ENCODE results near the gene TBC1D22A.

TBC1D22A gene

DNA sequence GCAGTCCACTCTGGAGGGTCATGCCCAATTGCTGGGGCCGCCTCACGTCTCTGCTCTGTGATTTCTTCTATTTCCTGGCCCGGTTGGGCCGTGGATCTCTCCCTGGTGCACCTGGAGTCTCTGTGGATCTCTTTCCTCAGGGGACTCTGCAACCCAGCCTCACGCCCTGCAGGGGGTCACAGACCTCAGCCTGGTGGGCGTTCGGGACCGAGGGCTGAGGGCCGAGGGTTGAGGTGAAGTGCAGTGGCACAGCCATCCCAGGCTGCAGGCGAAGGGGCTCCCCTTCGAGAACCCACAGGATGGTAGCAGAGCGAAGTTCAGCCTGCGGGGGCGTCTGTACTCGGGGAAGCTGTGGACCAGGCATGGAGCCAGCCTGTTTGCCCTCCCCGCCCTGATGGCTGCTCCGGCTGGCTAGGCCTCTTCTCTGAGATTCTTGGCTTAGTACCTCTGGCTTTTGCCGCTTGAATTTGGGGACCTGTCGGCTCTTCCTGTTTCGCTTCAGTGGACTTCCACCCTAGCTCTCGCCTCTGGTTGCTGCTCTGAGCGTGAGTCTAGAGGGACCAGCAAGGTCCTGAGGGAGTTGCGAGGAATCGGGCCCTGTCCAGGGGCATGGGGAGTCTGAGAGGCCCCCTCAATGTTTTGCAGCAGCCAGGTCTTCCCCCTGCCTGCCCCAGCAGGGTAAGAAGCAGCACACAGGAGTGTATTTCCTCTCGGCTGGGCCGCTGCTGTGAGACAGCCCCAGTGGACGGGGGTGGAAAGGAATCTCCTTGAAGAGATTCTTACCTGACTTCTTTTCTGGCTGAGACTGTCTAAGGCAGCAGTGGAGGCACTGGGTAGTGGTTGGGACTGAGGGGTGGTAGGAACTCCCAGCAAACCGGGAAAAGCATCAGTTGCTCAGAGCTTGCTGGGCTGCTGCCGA lies 140.8 kb downstream of the TBC1D22A start:
- no peak overlapping the region for H3K4me3 ChIP-seq (ENCODE audit: low read depth, low read length)
- TF ChIP-seq, protein P1, sequence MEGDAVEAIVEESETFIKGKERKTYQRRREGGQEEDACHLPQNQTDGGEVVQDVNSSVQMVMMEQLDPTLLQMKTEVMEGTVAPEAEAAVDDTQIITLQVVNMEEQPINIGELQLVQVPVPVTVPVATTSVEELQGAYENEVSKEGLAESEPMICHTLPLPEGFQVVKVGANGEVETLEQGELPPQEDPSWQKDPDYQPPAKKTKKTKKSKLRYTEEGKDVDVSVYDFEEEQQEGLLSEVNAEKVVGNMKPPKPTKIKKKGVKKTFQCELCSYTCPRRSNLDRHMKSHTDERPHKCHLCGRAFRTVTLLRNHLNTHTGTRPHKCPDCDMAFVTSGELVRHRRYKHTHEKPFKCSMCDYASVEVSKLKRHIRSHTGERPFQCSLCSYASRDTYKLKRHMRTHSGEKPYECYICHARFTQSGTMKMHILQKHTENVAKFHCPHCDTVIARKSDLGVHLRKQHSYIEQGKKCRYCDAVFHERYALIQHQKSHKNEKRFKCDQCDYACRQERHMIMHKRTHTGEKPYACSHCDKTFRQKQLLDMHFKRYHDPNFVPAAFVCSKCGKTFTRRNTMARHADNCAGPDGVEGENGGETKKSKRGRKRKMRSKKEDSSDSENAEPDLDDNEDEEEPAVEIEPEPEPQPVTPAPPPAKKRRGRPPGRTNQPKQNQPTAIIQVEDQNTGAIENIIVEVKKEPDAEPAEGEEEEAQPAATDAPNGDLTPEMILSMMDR (IDR thresholded peaks at IDR 0.05; ENCODE audit: low read depth, low read length, missing control alignments) = peak; percentile 40

DNA sequence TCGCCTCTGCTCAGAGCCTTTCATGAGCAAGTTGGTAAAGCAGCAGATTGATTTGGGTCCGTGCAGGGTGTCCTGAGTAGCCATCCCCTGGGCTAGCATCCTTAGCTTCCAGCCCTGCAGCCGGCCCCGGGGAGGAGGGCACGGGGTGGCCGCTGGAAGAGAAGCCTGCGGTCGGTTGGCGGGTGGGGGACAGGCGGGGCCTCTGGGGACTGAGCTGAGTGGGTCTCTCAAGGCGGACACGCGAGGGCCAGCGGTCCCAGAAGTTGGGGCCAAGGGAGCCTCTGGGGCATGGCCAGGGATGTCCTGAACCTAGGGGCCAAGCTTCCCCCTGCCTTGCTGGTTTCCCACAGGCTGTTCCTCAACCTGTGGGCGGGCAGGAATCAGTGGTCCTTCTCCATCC lies 143.0 kb downstream of the TBC1D22A start:
- DNase-seq = no peak
- H3K36me3 ChIP-seq (replicated peaks) = no peaks in the 10 kb centered on the region
- TF ChIP-seq, protein P1 (IDR thresholded peaks at IDR 0.05; ENCODE audit: low read depth, low read length, missing control alignments) = no peak
- no peak overlapping the region for H3K4me3 ChIP-seq (ENCODE audit: low read depth, low read length)
- H3K27me3 ChIP-seq (replicated peaks) = no peaks in the 10 kb centered on the region
- in situ Hi-C loops (cut with HindIII; ENCODE audit: low pct_ligation_motif_present, low sequenced_read_pairs) = no loop called here
- no peak overlapping the region for H3K27ac ChIP-seq

More for the DNA sequence above, 140.8 kb downstream of the TBC1D22A start:
- DNase-seq = no peak
- in situ Hi-C loops (cut with HindIII; ENCODE audit: low pct_ligation_motif_present, low sequenced_read_pairs) = no loop called here
- H3K27me3 ChIP-seq (replicated peaks) = no peaks in the 10 kb centered on the region
- H3K36me3 ChIP-seq (replicated peaks) = no peaks in the 10 kb centered on the region
- no peak overlapping the region for H3K27ac ChIP-seq

DNA sequence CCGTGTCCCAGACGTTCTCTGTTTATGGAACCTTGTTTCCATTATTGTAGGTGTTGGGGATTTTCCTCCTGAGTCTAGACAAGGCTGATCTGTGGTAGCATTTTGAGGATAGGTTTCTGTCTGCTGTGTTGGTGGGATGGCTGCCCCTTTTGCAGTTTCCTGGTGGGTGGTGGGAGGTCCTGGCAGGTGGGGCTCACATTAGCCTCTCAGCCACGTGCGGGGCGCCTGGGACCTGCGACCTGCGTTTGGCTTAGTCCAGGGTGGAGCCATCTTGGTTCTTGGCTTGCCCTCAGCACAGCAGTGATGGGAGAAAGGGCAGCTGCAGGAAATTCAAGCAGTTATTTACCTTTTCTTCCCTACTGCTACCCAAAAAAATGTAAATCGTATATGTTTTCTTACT lies 143.4 kb downstream of the TBC1D22A start:
- no peak overlapping the region for H3K4me3 ChIP-seq (ENCODE audit: low read depth, low read length)
- H3K27me3 ChIP-seq (replicated peaks) = no peaks in the 10 kb centered on the region
- H3K27ac ChIP-seq = no peak overlapping the region
- in situ Hi-C loops (cut with HindIII; ENCODE audit: low pct_ligation_motif_present, low sequenced_read_pairs) = no loop called here
- TF ChIP-seq, protein P1 (IDR thresholded peaks at IDR 0.05; ENCODE audit: low read depth, low read length, missing control alignments) = no peak
- no peak for DNase-seq
- no peaks in the 10 kb centered on the region for H3K36me3 ChIP-seq (replicated peaks)

DNA sequence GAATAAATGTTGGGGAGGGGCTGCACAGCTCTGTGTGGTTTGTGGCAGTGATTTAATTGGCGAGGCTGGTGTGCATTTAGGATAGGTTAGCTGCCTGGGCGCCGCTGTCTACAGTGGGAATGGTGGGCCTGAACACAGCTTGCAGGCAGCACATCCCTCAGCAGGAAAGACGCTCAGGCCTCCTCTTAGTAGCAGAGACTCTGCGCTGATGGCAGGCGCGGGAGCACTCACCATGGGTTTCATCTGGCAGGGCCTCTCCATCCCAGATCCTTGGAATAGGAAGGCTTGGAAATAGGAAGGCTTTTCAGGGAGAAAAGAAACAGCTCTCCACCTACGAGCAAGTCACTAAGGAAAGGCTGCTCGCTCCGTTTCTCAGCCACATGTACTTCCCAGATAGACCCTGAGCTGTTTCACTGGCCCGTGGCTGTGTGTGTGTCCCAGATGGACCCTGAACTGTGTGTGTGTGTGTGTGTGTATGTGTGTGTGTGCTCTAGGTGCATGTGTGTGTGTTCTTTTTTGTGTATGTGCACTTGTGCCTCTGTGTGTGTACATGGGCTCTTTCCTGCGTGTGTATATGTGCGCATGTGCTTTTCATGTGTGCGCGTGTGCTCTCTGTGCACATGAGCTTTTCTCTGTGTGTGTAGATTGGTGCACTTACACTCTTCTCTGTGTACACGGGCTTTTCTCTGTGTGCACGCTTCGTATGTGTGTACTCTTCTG lies 144.0 kb downstream of the TBC1D22A start:
- in situ Hi-C loops (cut with HindIII; ENCODE audit: low pct_ligation_motif_present, low sequenced_read_pairs) = no loop called here
- TF ChIP-seq, protein P1 (IDR thresholded peaks at IDR 0.05; ENCODE audit: low read depth, low read length, missing control alignments) = no peak
- no peaks in the 10 kb centered on the region for H3K36me3 ChIP-seq (replicated peaks)

DNA sequence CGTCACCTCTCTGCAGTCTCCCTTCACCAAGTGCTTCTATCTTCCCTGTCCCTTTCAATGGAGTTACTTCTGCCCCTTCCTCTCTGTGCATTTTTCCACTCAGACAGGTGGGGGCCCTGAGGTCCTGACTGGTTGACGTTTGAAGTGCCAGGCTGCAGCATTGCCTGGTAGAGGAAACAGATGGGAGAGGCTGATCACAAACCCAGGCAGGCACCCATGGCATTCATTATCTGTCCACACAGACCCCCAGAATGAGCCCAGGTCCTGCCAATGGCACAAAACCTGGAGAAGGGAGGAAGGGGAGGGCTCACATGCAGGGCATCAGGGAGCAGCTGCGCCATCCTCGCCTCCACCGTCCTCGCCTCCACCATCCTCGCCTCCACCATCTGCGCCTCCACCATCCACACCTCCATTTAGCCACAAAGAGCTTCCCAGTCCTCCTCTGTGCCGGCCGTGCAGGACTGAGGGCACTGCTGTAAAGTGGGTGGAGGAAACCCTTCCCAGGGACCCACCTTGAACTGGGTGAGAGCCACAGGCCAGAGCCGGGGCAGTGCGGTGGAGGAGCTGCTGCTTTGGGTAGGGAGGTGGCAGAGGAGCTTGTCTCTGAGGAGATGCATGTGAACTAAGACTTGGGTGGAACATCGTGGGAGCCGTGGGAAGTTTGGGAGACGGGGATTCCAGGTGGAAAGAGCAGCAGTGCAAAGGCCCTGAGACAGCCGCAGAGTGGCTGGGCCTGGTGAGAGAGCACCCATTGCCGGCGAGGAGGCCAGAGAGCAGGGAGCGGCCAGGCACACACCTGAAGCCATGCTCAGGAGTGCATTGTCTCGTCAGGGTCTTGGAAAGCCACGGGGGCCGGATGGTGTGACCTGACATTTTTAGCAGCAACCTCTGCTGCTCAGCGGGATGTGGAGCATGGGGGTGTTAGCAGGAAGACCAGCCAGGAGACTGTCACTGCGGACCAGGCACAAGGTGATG lies 145.1 kb downstream of the TBC1D22A start:
- TF ChIP-seq, protein P1 (IDR thresholded peaks at IDR 0.05; ENCODE audit: low read depth, low read length, missing control alignments) = no peak
- in situ Hi-C loops (cut with HindIII; ENCODE audit: low pct_ligation_motif_present, low sequenced_read_pairs) = no loop called here
- Histone ChIP-seq H3K4me3 (ENCODE audit: low read depth, low read length) (no peak overlapping the region), H3K36me3 (replicated peaks) (no peaks in the 10 kb centered on the region), H3K27me3 (replicated peaks) (no peaks in the 10 kb centered on the region), H3K27ac (no peak overlapping the region)
- DNase-seq = no peak

More for the DNA sequence above, 144.0 kb downstream of the TBC1D22A start:
- Histone ChIP-seq H3K27ac (no peak overlapping the region), H3K27me3 (replicated peaks) (no peaks in the 10 kb centered on the region), H3K4me3 (ENCODE audit: low read depth, low read length) (no peak overlapping the region)
- no peak for DNase-seq
